IPS DF 6.9 (cell line): Measurements from ENCODE around the gene SLU7.

Source experiments
- DNase-seq: peaks from one replicate; pipeline ENCODE4 v3.0.0-alpha.2; 2013; ENCODE audit warnings: low read depth, low spot score
- H3K27ac ChIP-seq: one replicate; pipeline ENCODE4 v1.5.1; 2013; ENCODE audit warnings: low read length, control low read depth
- H3K27me3 ChIP-seq: 2 replicates; pipeline ENCODE4 v1.6.1; 2013; ENCODE audit warnings: mild to moderate bottlenecking, low read length; ENCODE audit not compliant: control insufficient read depth, insufficient read depth
- H3K36me3 ChIP-seq: 2 replicates; pipeline ENCODE4 v1.6.1; 2013; ENCODE audit warnings: low read length; ENCODE audit not compliant: control insufficient read depth, insufficient read depth
- H3K4me1 ChIP-seq: 2 replicates; pipeline ENCODE4 v1.6.1; 2013; ENCODE audit warnings: low read length; ENCODE audit not compliant: control insufficient read depth, insufficient read depth
- H3K4me3 ChIP-seq: 2 replicates; pipeline ENCODE4 v1.5.1; 2013; ENCODE audit warnings: mild to moderate bottlenecking, low read length
- H3K9me3 ChIP-seq: 2 replicates; pipeline ENCODE4 v1.6.1; 2013; ENCODE audit warnings: low read length, inconsistent platforms; ENCODE audit not compliant: control insufficient read depth, insufficient read depth
- WGBS: extraction: QIAGEN DNeasy Blood & Tissue Kit; methylation state at CpG from one replicate; pipeline ENCODE4 v1.1.7; 2013; ENCODE audit warnings: mixed read lengths, missing lambda C conversion rate; ENCODE audit not compliant: insufficient read length, insufficient coverage; 5-methylcytosine and 5-hydroxymethylcytosine counted together

SLU7 gene

GRCh38 chr5:160418561-160419457 lies at the start of gene SLU7:
Gene SLU7, minus strand, starts transcription at chr5:160419081. Its CDS starts 3,787 bp downstream, at chr5:160415294.
- Histone ChIP-seq H3K36me3 (peaks cover 4% of the 10 kb centered on the region; the same call in 1 of the 2 replicates), H3K27ac (no peak within 1 kb of the TSS), H3K27me3 (no peaks in the 10 kb centered on the region), H3K4me1 (no peaks in the 10 kb centered on the region; the same call in 1 of the 2 replicates), H3K4me3 (peak within 1 kb of the TSS; percentile 87; the same call in 1 of the 2 replicates), H3K9me3 (no peaks in the 10 kb centered on the region)
- peak; percentile 81 for DNase-seq
- no CpG with 5 or more reads among the region's 48 CpGs for WGBS

DNA sequence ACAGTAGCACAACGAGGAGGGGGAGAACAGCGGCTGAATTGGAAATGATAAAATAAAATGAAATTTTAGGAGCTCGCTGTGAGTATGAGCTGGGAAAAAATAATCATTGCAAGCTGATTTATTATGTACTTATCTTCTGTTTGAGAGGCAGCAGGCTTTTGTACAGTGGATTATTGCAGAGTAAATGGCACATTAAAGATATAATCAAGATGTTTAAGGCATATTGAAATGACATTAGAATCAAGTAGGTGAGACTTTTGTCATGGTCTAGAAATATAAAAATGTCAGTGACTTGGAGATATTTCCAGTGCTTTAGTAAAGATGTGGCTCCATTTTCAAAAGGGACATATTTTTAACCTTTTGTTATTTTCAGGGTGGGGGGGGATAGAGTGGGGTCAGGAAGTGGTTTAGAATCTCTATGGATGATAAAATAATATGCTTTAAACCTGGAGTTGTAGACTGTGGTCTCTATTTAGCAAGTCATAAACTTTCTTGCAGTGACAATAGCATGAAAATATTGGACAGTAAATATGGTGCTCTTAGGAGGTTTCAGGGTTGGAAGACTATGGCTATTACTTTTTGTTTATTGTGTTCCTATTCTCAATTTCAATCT lies 49.6 kb upstream of the SLU7 start:
- H3K4me3 ChIP-seq, result no peak overlapping the region
- DNase-seq, result no peak
- no peaks in the 10 kb centered on the region for H3K4me1 ChIP-seq
- no peaks in the 10 kb centered on the region for H3K9me3 ChIP-seq
- H3K27ac ChIP-seq, result no peak overlapping the region
- no CpG with 5 or more reads among the region's 3 CpGs for WGBS
- H3K27me3 ChIP-seq, result no peaks in the 10 kb centered on the region
- H3K36me3 ChIP-seq, result no peaks in the 10 kb centered on the region

- Histone ChIP-seq H3K27me3 (no peaks in the 10 kb centered on the region), H3K4me1 (no peaks in the 10 kb centered on the region), H3K9me3 (no peaks in the 10 kb centered on the region), H3K36me3 (no peaks in the 10 kb centered on the region), H3K27ac (no peak overlapping the region), H3K4me3 (no peak overlapping the region)
- no peak for DNase-seq
- WGBS, result no CpG with 5 or more reads among the region's 29 CpGs
Measured at GRCh38 chr5:160467555-160468362, 48.9 kb upstream of the SLU7 start.

GRCh38 chr5:160466889-160467554 lies 48.1 kb upstream of the SLU7 start:
- DNase-seq, result no peak
- H3K4me1 ChIP-seq, result no peaks in the 10 kb centered on the region
- WGBS, result no CpG with 5 or more reads among the region's 9 CpGs

DNA sequence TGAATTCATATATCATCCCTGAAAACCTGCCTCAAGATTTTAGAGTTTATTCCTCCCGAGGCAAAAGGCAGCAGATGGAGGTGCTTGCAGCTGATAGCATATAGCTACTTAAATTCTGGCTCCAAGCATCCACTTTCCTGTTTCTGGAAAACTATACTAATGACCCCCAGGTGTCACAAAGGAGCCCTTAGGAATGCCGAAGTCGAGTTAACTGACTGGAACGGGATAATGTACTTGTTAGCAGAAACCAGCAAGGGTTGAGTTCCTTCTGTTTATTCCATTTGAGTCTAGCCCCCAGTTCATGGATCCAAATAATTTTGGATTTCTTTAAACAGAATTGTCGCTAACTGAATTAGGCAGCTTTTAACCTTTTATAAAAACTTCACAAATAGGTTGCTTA lies 47.2 kb upstream of the SLU7 start:
- H3K27ac ChIP-seq, result no peak overlapping the region
- no peaks in the 10 kb centered on the region for H3K36me3 ChIP-seq
- H3K4me1 ChIP-seq, result no peaks in the 10 kb centered on the region
- WGBS, result no CpG with 5 or more reads among the region's 5 CpGs
- no peak for DNase-seq
- H3K9me3 ChIP-seq, result no peaks in the 10 kb centered on the region
- H3K4me3 ChIP-seq, result no peak overlapping the region
- H3K27me3 ChIP-seq, result no peaks in the 10 kb centered on the region

More at GRCh38 chr5:160466889-160467554, 48.1 kb upstream of the SLU7 start:
- no peak overlapping the region for H3K27ac ChIP-seq
- H3K4me3 ChIP-seq, result no peak overlapping the region
- no peaks in the 10 kb centered on the region for H3K9me3 ChIP-seq
- H3K36me3 ChIP-seq, result no peaks in the 10 kb centered on the region
- H3K27me3 ChIP-seq, result no peaks in the 10 kb centered on the region

DNA sequence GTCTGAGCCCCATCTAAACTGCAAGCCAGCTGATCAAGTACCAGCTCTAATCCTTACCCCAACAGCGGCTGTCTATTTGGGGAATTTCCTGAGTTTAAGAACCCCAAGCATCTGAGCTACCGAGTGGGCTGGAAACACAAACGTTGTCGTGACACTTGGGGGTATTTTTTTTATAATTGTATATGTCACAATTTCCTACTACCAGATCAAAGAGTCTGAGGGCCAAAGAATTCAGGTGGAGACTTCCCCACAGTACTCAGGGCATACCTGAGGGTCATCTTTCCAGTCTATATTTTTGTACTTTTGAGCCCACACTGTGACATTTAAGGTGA lies 45.6 kb upstream of the SLU7 start:
- H3K4me1 ChIP-seq, result no peaks in the 10 kb centered on the region
- no peaks in the 10 kb centered on the region for H3K27me3 ChIP-seq
- no peak for DNase-seq
- no peaks in the 10 kb centered on the region for H3K36me3 ChIP-seq
- H3K27ac ChIP-seq, result no peak overlapping the region
- no peak overlapping the region for H3K4me3 ChIP-seq
- WGBS, result no CpG with 5 or more reads among the region's 4 CpGs
- no peaks in the 10 kb centered on the region for H3K9me3 ChIP-seq

- no CpG with 5 or more reads among the region's 7 CpGs for WGBS
- Histone ChIP-seq H3K9me3 (no peaks in the 10 kb centered on the region), H3K27ac (no peak overlapping the region), H3K36me3 (no peaks in the 10 kb centered on the region), H3K27me3 (no peaks in the 10 kb centered on the region), H3K4me3 (no peak overlapping the region), H3K4me1 (no peaks in the 10 kb centered on the region)
- no peak for DNase-seq
Measured at GRCh38 chr5:160463740-160464465, 45.0 kb upstream of the SLU7 start.

DNA sequence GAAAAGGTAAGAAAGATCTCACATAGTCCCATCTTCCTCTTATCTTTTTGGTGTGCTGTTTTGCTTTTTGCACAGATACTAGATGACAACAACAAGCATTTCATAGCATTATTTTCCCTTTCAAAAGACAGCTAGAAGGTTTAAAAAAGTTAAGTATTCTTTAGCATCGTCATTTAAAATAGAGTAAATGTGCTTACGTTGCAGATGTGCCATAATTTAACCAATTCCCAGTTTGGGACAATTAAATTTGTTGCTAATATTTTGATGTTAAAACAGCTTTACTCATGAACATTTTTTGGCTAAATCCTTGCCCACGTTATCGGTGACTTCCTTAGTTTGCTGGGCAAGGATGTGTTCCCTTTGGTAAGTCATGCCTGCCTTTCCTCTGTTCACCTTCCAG lies 44.3 kb upstream of the SLU7 start:
- H3K27ac ChIP-seq, result no peak overlapping the region
- no peaks in the 10 kb centered on the region for H3K9me3 ChIP-seq
- no peaks in the 10 kb centered on the region for H3K27me3 ChIP-seq
- no peak overlapping the region for H3K4me3 ChIP-seq
- WGBS, result no CpG with 5 or more reads among the region's 4 CpGs
- no peaks in the 10 kb centered on the region for H3K4me1 ChIP-seq
- no peaks in the 10 kb centered on the region for H3K36me3 ChIP-seq
- no peak for DNase-seq

GRCh38 chr5:160462167-160462566 lies 43.3 kb upstream of the SLU7 start:
- H3K27me3 ChIP-seq, result no peaks in the 10 kb centered on the region
- no CpG with 5 or more reads among the region's 2 CpGs for WGBS
- H3K27ac ChIP-seq, result no peak overlapping the region
- no peak for DNase-seq
- no peaks in the 10 kb centered on the region for H3K36me3 ChIP-seq
- H3K4me1 ChIP-seq, result no peaks in the 10 kb centered on the region
- H3K4me3 ChIP-seq, result no peak overlapping the region
- H3K9me3 ChIP-seq, result no peaks in the 10 kb centered on the region
